ENCODE results near the gene WEE2. TPM values are rescaled to one million over a fixed set of nuclear protein-coding genes. Genes with fewer than 3 reads are reported as not detected.

WEE2 gene
- polyA plus RNA-seq, 1 experiment, result not detected

DNA sequence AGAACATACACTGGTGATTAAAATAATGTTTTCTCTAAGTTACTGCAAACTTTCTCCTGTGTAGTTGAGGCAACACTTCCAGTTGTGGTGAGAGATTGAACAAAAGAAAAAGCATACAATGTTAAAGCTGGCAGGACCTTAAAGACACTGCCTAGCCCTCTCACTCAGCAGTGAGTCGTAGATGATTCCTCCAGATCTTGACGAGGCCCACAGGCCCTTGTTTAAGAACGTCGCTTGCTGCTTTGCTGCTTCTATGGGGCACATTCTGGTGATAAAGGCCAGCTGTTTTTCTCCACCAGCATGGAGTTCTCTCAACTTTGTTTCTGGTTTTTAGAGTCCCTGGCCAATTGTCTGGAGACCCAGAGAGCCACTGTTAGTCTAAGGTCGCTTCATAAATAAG is 3.4 kb upstream of the WEE2 start:
- H3K27ac ChIP-seq (ENCODE audit: low read depth, low read length), result peak overlapping the region; percentile 11
- H3K4me3 ChIP-seq (ENCODE audit: low read depth, low read length), result no peak overlapping the region
- TF ChIP-seq, protein P1, sequence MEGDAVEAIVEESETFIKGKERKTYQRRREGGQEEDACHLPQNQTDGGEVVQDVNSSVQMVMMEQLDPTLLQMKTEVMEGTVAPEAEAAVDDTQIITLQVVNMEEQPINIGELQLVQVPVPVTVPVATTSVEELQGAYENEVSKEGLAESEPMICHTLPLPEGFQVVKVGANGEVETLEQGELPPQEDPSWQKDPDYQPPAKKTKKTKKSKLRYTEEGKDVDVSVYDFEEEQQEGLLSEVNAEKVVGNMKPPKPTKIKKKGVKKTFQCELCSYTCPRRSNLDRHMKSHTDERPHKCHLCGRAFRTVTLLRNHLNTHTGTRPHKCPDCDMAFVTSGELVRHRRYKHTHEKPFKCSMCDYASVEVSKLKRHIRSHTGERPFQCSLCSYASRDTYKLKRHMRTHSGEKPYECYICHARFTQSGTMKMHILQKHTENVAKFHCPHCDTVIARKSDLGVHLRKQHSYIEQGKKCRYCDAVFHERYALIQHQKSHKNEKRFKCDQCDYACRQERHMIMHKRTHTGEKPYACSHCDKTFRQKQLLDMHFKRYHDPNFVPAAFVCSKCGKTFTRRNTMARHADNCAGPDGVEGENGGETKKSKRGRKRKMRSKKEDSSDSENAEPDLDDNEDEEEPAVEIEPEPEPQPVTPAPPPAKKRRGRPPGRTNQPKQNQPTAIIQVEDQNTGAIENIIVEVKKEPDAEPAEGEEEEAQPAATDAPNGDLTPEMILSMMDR (IDR thresholded peaks at IDR 0.05; ENCODE audit: low read depth, low read length), result no peak
- no peaks in the 10 kb centered on the region for H3K9me3 ChIP-seq (ENCODE audit: control insufficient read depth, insufficient read depth, low read length)
- CTCF ChIA-PET, result no interaction called here
- no peak for DNase-seq (ENCODE audit: low read depth, low spot score)
- H3K27me3 ChIP-seq (ENCODE audit: control insufficient read depth, insufficient read depth, low read length), result peaks cover 5% of the 10 kb centered on the region
- POLR2A ChIA-PET, result no interaction called here

DNA sequence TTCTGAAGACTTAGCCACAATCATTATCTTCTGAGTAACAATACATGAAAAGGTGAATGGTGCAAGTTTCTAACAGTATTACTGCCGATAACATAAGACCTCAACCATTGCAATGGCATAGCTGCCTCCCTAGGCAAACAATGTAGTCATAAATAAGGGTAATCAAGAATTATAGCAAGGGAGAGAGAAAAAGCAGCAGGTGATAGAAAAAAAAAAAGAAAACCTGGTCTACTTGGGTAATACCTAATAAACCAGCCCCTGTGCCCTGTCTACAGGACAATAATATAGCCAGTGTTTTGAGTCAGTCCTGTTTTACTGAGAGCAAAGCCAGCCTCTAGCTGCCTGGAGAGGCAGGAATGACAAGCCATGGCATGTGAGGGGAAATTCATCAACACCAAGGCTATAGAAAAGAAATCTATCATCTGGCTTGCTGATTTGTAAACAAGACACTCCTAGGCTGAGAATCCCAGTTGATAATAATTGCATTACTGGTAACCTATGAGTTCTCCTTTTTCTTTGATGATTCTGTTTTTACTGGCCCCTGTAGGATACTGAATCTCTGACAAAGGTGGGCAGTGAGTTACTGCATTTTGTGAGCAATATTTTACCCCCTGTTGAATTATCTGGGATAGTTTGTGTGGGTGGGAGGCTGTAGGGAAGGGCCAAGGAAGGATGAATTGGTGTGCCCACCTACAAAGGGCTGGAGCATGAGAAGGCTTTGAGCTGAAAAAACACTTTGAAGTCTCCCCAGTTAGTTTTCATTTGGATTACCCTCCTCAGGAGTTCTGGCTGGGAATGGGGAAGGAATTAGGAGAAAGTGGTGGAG is 1.7 kb upstream of the WEE2 start:
- TF ChIP-seq, protein P1 (IDR thresholded peaks at IDR 0.05; ENCODE audit: low read depth, low read length), result no peak
- Histone ChIP-seq H3K9me3 (ENCODE audit: control insufficient read depth, insufficient read depth, low read length) (no peaks in the 10 kb centered on the region), H3K4me3 (ENCODE audit: low read depth, low read length) (no peak overlapping the region), H3K27ac (ENCODE audit: low read depth, low read length) (no peak overlapping the region), H3K27me3 (ENCODE audit: control insufficient read depth, insufficient read depth, low read length) (peaks cover 5% of the 10 kb centered on the region)
- POLR2A ChIA-PET, result no interaction called here
- no peak for DNase-seq (ENCODE audit: low read depth, low spot score)
- CTCF ChIA-PET, result no interaction called here

DNA sequence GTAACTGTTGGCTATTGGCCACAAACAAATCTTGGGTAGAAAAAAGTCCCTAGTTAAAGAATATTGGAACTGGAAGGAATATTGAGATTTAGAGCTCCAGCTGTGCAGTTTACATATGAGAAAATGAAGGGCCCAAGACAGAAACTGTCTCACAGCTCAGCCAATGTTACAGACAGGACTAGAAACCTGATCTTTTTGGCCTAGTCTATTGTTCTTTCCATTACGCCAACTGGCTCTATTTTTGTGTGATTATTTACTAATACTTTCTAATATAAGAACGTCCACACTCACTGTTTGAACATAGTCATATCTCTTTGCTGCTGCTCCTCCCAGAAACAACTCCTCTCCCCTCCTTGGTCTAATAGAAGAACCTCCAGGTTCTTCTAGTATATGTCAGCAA is 1.2 kb downstream of the WEE2 start:
- Histone ChIP-seq H3K4me3 (ENCODE audit: low read depth, low read length) (no peak overlapping the region), H3K27ac (ENCODE audit: low read depth, low read length) (no peak overlapping the region), H3K9me3 (ENCODE audit: control insufficient read depth, insufficient read depth, low read length) (no peaks in the 10 kb centered on the region), H3K27me3 (ENCODE audit: control insufficient read depth, insufficient read depth, low read length) (no peaks in the 10 kb centered on the region)
- POLR2A ChIA-PET, result no interaction called here
- CTCF ChIA-PET, result interaction anchor here (0.7 to 1.5 kb wide), 3 partner anchors 29 to 56 kb away, joined by 3 to 7 read pairs (median 4); partner anchors contain the start of gene SSBP1
- TF ChIP-seq, protein P1 (IDR thresholded peaks at IDR 0.05; ENCODE audit: low read depth, low read length), result no peak
- no peak for DNase-seq (ENCODE audit: low read depth, low spot score)

DNA sequence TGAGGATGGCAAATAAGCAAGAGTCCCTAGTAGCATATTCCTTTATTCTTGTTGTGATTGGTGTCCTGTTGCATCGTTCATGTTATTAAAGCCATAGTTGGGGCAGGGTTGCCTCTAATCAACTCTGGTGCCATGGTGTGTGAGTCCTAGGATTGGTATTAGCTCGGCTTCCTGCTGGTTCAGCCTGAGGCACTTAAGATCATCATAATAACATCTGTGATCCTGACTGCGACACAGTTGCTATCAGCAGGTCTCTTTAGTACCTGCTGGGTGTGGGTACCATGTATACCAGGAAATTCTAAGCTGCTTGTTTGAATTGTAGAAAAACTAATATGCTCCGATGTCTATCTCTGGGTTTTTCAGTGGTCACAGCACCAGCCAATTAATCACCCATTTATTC is 1.6 kb downstream of the WEE2 start:
- DNase-seq (ENCODE audit: low read depth, low spot score), result no peak
- Histone ChIP-seq H3K27me3 (ENCODE audit: control insufficient read depth, insufficient read depth, low read length) (no peaks in the 10 kb centered on the region), H3K27ac (ENCODE audit: low read depth, low read length) (no peak overlapping the region), H3K9me3 (ENCODE audit: control insufficient read depth, insufficient read depth, low read length) (no peaks in the 10 kb centered on the region), H3K4me3 (ENCODE audit: low read depth, low read length) (no peak overlapping the region)
- TF ChIP-seq, protein P1 (IDR thresholded peaks at IDR 0.05; ENCODE audit: low read depth, low read length), result no peak
- CTCF ChIA-PET, result interaction anchor here (0.7 to 1.5 kb wide), 3 partner anchors 28 to 56 kb away, joined by 3 to 7 read pairs (median 4); partner anchors contain the start of gene SSBP1
- POLR2A ChIA-PET, result no interaction called here

DNA sequence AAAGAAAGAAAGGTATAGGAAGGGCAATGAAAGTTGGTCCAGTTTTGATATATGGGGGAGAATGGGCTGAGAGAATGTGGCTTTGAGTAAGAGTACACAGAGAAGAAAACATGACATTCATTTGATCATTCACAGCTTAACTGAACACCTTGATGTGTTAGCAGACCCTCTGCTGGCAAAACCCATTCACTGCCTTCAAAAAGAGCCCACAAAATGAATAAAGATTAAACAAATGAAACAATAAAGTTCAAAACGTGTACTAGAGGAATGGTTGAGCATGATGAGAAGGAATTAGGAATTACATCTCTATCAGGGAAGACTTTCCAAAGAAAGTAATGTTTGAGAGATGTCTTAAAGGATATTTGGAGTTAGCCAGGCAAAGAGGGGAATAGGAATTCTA is 2.1 kb downstream of the WEE2 start:
- H3K27ac ChIP-seq (ENCODE audit: low read depth, low read length), result no peak overlapping the region
- H3K9me3 ChIP-seq (ENCODE audit: control insufficient read depth, insufficient read depth, low read length), result no peaks in the 10 kb centered on the region
- CTCF ChIA-PET, result interaction anchor here (0.7 to 1.5 kb wide), 2 partner anchors 28 to 57 kb away, joined by 3 to 7 read pairs; partner anchors contain the start of gene SSBP1
- POLR2A ChIA-PET, result no interaction called here
- H3K4me3 ChIP-seq (ENCODE audit: low read depth, low read length), result no peak overlapping the region
- TF ChIP-seq, protein P1 (IDR thresholded peaks at IDR 0.05; ENCODE audit: low read depth, low read length), result no peak
- no peaks in the 10 kb centered on the region for H3K27me3 ChIP-seq (ENCODE audit: control insufficient read depth, insufficient read depth, low read length)
- DNase-seq (ENCODE audit: low read depth, low spot score), result no peak

Data from AG04450 (cell line).